HG03575 (cell line): ENCODE results near the gene SPO11.

Source experiments
- ATAC-seq: cut with Tn5 transposase; IDR thresholded peaks from one replicate; pipeline ENCODE4 v1.9.1; 2021; ENCODE audit not compliant: unreplicated experiment, insufficient number of reproducible peaks, low FRiP score; ENCODE audit errors: extremely low read depth

Gene SPO11

DNA sequence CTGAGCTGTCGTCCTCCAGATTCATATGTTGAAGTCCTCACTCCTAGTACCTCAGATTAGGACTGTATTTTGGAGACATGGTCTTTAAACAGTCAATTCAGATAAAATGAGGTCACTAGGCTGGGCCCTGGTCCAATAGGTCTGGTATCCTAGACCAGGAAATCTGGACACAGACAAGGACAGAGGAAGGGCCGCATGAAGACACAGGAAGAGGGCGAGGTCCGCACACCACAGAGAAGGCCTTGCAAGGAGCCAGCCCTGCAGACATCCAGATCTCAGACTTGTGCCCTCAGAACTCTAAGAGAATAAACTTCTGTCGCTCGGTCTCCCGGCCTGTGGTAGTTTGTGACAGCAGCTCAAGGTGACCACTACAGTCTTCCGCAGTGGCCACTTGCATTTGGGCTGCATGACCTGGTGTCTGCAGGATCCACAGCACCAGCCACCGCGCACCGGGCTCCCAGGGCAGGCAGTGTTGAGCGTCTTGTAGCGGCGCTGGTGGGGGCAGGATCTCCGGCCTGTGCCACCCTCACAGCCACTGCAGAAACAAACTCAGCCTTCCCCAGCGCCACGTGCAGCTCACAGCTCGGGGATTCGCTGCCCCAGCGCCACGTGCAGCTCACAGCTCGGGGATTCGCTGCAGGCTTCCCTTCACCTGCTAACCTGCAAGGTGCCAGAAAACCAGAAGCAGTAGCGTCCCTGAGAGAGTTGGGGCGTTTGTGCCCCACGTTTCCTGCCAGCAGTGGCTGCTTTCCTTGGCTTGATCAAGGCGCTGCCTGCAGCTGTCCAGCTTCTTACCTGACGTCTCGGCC, 55.6 kb downstream of the SPO11 start:
- no peak for ATAC-seq

DNA sequence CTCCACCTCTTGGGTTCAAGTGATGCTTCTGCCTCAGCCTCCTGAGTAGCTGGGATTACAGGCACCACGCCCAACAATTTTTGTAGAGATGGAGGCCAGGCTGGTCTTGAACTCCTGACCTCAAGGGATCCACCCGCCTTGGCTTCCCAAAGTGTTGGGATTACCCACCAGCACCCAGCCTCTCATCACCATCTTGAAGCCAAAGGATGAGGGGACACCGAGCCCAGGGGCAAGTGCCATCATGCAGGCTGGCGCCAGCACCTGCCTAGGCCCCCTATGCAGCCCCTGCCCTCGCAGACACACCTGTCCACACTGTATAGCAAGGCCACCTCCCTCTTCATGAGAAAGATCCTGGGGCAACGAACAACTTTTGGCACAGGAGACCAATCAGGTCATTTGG, 56.3 kb downstream of the SPO11 start:
- no peak for ATAC-seq

DNA sequence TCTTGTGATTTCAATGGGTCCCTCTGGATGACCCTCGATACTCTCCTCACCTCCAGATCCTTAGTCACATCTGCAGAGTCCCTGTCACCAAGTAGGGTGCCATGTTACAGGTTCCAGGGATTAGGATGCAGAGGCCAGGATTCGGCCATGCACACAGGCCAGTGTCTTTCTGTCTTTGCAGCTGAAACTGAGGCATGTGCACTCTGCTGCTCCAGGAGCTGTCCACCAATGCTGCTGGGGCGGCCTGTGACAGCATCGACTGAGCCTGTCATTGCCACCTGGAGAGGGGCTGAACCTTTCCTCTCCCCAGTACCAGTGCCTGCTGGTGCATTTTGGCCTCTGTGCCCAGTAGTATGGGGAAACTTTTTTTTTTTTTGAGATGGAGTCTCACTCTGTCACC, 57.2 kb downstream of the SPO11 start:
- no peak for ATAC-seq

DNA sequence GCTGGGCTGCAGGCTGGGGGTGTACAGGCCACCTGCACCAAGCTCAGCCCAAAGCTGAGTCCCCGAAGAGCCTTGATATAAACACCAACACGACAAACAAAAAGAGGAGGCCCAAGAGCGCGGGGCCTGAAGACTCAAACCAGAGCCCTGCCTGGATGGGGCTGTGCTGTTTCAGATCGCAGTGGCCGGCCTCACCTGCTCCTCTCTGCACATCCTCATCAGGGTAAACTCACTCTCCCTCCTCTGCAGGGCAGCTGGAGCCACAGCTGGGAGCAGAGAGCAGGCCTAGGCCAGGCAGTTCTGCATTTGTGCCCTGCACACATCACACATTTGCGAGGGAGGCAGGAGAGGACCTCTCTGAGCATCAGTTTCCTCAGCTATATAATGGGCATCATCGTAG, 57.9 kb downstream of the SPO11 start:
- no peak for ATAC-seq

DNA sequence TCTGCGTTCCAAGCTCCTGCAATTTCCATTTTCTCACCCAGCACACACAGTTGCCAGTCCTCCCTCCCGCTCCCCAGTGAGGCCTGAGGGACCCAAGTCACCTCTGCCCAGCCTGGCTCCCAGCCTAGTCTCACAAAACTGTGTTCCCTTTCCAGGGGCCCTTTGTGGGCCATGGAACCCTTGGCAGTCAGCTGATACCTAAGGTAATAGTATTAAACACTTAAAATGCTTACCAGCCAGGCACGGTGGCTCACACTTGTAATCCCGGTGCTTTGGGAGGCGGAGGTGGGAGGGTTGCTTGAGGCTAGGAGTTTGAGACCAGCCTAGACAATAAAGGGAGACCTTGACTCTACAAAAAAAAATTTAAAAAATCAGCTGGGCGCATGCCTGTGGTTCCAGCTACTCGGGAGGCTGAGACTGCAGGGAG, 58.4 kb downstream of the SPO11 start:
- ATAC-seq: no peak

DNA sequence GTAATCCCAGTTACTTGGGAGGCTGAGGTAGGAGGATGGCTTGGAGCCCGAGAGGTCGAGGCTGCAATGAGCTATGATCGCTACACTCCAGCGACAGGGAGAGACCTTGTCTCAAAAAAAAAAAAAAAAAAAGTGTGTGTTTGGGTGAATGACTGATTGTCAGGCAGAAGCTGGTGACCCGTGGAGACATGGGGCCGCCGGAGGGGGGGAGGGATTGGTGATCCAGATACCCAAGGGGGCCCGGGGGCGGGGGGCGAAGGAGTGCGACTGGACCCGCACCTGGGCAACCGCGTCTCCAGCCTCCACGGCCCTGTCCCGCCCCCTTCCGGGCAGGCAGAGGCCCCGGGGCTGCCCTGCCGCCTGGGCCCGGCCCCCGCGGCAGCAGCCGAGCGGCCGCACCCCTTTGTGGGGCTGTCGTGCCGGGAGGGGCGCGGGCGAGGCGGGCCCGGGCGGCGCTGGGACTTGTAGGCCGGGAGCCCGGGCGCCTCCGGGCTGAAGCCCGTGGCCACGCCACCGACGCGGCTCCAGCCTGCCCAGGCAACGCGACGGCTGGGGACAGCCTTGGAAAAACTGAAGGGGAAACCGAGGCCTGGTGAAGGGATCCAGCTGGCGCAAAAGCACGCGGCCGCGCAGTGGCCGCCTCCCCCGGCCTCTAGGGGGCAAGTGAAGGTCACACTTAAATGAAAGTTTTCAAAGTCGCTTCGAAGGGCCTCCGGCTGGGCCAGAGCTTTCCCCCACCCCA, 59.5 kb downstream of the SPO11 start:
- ATAC-seq: no peak

DNA sequence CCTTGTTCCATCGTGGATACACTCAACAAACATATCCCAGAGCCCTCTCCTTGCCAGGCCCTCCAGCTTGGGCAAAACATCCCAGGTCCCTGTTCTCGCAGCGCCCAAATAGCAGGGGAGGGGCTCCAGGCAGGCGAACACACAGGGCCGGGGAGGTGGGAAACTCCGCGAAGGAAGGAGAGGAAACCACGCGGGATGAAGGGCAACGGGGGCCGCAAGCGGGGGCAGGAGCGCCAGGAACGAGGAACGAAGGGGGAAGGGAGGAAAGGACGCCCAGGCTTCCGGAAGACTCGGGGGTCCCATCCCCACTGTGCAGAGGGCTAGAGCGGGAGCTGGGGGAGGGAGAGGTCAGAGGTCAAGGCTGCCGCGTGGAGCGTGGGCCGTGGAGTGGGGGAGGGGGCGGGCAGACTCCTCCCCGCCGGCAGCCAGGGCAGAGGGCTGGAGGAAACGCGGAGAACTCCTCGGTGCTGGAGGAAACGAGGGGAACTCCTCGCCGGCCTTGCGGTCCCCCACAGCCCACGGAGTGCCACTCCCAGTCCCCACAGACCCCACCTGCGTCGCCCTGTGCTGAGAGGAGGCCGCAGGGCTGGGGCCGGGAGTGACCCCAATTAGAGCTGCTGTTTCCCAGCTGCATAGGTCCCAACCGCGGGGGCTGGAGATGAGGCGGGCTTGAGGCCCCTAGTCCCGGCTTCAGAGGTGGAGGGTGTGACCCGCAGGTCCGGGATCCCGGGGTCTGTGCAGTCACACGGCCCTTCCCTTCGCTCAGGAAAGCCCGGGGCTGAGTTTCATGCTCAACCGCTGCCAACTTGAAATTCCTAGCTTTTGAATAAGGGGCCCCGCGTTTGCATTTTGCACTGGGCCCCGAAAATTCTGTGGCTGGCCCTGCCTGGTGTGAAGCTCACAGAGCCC, 60.3 kb downstream of the SPO11 start:
- ATAC-seq: no peak

DNA sequence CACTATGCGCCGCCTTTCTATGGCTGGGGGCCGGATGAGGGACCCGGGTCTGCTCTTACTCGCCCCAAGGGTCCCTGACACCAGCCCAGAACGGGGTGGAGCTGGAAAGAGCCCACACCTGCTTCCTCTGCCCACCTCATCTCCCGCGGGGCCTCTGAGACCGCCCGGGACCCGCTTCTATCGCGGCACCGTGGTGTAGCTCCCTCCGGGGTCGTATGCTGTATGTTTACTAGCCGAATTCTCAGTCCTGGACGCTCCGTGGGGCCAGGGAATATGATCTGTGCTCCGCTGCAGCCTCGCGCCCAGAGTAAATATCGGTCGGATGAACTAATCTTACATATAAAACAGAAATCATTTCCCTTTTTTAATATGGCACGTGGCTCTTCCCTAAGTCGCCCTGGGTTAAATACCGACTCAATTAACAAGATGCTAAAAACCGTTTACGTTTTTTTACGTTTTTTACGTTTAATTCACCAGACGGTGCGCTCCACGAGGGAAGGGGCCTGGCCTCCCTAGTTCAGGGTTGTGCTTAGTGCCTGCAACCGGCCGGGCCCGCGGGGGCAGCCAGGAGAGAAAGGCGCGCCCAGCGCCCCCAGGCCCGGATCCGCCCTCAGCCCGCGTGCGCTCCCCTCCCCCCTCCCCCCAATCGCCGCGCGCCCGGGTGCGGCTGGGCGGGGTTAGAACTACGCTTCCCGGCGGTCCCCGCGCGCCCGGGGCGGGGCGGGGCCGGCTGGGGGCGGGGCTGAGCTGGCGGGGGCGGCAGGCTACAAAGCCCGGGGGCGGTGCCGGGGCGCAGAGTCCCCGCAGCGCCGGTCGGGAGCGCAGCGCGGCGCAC, 61.2 kb downstream of the SPO11 start, which contains the start of gene RBM38:
TSS of gene RBM38 (plus strand) at position 793 of the 835 bp plus-strand sequence. CDS start 186 bp downstream, outside the sequence.
- ATAC-seq: no peak

DNA sequence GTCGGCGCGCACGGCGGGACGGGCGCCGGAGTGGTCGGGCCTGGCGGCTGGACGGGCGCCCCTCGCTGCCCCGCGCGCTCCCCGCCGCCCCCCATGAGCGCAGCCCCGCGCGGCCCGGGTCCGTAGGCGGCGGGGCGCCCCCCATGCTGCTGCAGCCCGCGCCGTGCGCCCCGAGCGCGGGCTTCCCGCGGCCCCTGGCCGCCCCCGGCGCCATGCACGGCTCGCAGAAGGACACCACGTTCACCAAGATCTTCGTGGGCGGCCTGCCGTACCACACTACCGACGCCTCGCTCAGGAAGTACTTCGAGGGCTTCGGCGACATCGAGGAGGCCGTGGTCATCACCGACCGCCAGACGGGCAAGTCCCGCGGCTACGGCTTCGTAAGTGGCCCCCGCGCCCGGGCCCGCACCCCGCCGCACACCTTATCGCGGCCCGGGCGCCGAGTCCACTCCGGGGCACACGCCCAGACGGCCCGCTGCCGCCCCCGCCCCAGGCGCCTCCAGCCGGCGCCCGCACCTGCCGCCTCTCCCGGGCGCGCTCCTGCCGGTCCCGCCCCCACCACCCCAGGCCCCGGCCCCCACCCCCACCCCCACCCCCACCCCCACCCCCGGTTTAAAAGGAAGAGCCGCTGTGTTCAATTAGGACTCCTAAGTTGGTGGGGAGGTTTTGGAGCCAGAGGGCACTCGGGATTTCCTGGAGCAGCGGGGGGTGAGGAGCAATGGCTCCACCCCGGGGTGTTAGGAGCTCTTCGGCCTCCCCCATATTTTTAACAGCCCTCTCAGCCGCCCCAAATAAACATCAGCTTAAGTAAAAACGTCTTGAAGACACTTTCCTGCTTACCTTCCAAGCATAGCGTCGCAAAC, 62.1 kb downstream of the SPO11 start:
- no peak for ATAC-seq

DNA sequence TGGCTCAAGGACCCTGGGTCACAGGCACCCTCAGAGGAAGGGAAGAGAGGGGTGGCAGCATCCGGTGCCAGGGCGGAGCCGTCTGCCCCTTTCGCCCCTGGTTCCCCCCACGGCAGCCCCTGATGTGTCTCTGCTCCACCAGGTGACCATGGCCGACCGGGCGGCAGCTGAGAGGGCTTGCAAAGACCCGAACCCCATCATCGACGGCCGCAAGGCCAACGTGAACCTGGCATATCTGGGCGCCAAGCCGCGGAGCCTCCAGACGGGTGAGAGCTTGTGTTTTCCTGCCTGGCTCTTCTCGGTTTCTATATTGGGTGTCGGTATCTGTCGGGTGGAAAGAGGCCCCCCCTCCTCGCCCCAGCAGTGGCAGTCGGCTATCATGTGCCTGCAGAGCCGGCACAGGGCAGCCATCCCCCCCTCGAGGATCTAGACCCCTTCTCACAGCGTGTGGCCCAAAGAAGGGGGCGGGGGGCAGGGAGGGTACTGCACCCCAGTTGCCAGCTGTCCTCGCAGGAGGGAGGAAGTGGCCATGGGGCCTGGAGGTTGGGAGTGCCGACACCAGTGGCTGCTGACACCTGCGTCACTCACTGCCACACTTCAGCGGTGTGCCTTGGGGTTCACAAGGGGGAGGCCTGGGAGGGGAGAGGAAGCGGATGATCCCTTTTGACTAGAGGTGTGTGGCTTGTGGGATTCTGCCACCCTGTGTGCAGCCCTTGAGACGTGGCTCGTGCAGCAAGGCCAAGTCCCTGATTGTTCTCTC, 63.1 kb downstream of the SPO11 start:
- no peak for ATAC-seq
